Liver (tissue), 3 donors: ENCODE measurements around the gene CPLX1.

Source experiments
- ATF3 ChIP-seq: IDR thresholded peaks from 2 replicates; pipeline ENCODE4 v1.6.1; 2016; ENCODE audit warnings: antibody characterized with exemption
- YY1 ChIP-seq: IDR thresholded peaks from 2 replicates; pipeline ENCODE4 v1.6.1; 2016; ENCODE audit warnings: antibody characterized with exemption, mild to moderate bottlenecking
- TF ChIP-seq, protein P1 (sequence below): fragments of 150-350 bp; IDR thresholded peaks from 2 replicates; pipeline ENCODE4 v1.5.1; 2017; ENCODE audit warnings: improper control_type of control experiment, low read depth, low read length; ENCODE audit not compliant: missing input control
- TF ChIP-seq, protein P2 (sequence below): IDR thresholded peaks from 2 replicates; pipeline ENCODE4 v1.6.1; 2016; ENCODE audit warnings: antibody characterized with exemption
- donor health status: healthy.
- donor health status: healthy.

DNA sequence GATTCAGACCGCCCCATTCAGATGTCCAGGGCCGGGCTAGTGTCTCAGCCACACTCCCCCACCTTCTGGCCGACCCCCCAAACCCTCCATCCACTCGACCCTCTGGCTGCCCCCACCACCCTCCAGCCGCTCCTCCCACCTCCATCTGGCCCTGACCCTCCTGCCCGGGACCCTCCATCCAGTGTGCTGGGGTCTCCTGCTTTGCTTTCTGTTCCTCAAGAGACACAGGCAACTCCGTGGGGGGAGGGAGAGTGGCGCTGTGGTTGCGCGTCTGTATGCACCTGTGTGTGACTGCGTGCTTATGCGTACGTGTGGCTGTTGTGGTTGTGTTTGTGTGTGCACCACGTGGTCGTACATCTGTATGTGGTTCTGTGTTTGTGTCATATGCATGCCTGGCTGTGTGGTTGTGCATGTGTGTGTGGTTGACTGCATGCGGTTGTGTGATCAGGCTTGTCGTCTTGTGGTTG lies 33.3 kb downstream of the CPLX1 start:
- TF ChIP-seq, protein P1, sequence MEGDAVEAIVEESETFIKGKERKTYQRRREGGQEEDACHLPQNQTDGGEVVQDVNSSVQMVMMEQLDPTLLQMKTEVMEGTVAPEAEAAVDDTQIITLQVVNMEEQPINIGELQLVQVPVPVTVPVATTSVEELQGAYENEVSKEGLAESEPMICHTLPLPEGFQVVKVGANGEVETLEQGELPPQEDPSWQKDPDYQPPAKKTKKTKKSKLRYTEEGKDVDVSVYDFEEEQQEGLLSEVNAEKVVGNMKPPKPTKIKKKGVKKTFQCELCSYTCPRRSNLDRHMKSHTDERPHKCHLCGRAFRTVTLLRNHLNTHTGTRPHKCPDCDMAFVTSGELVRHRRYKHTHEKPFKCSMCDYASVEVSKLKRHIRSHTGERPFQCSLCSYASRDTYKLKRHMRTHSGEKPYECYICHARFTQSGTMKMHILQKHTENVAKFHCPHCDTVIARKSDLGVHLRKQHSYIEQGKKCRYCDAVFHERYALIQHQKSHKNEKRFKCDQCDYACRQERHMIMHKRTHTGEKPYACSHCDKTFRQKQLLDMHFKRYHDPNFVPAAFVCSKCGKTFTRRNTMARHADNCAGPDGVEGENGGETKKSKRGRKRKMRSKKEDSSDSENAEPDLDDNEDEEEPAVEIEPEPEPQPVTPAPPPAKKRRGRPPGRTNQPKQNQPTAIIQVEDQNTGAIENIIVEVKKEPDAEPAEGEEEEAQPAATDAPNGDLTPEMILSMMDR = no peak
- TF ChIP-seq ATF3 (no peak), YY1 (no peak)
- TF ChIP-seq, protein P2, sequence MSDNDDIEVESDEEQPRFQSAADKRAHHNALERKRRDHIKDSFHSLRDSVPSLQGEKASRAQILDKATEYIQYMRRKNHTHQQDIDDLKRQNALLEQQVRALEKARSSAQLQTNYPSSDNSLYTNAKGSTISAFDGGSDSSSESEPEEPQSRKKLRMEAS = no peak
